CD8-positive, alpha-beta memory T cell (primary cell): Measurements from ENCODE around the gene NLRP10. TPM values are rescaled to one million over a fixed set of nuclear protein-coding genes. Genes with fewer than 3 reads are reported as not detected.

ENCODE experiments used
- CTCF ChIA-PET: fragments of 350-600 bp; sonication (Branson Sonifier 250); formaldehyde crosslinking; loops from one replicate; lab custom pipeline; 2021; ENCODE audit warnings: antibody characterized with exemption; lab: Charles Lee
- POLR2A ChIA-PET: fragments of 350-600 bp; sonication (Branson Sonifier 250); formaldehyde crosslinking; loops from one replicate; lab custom pipeline; 2021; ENCODE audit warnings: antibody characterized with exemption; lab: Charles Lee
- DNase-seq, 5 donors: peaks; one replicate each; pipeline versions ENCODE4 v3.0.0 to v3.0.0-alpha.2; 2020 to 2022; ENCODE audit warnings: mixed read lengths in 1 of 5
- H3K27ac ChIP-seq: one replicate; pipeline ENCODE4 v1.7.0; 2013; ENCODE audit warnings: low read depth, mild to moderate bottlenecking, low read length, moderate library complexity
- H3K27me3 ChIP-seq: 2 replicates; pipeline ENCODE4 v1.7.0; 2013; ENCODE audit warnings: low read length, mild to moderate bottlenecking; ENCODE audit not compliant: insufficient read depth, poor library complexity, severe bottlenecking
- H3K36me3 ChIP-seq: 2 replicates; pipeline ENCODE4 v1.7.0; 2013; ENCODE audit warnings: mild to moderate bottlenecking, low read length, moderate library complexity; ENCODE audit not compliant: insufficient read depth
- H3K4me1 ChIP-seq: 2 replicates; pipeline ENCODE4 v1.7.0; 2013; ENCODE audit warnings: mild to moderate bottlenecking, low read length, moderate library complexity; ENCODE audit not compliant: insufficient read depth
- H3K4me3 ChIP-seq: 2 replicates; pipeline ENCODE4 v1.7.0; 2013; ENCODE audit warnings: mild to moderate bottlenecking, low read length
- H3K9me3 ChIP-seq: 2 replicates; pipeline ENCODE4 v1.7.0; 2013; ENCODE audit warnings: mild to moderate bottlenecking, low read length
- H3K27ac Mint-ChIP-seq, 8 donors: one replicate each; pipeline ENCODE4 v1.8.0; 2020 to 2021; ENCODE audit warnings: mixed read lengths in 8 of 8, mild to moderate bottlenecking in 6 of 8, inconsistent platforms in 3 of 8, moderate library complexity in 3 of 8
- H3K27me3 Mint-ChIP-seq, 2 donors: one replicate each; pipeline ENCODE4 v1.8.0; 2020 to 2021; ENCODE audit warnings: mixed read lengths in 2 of 2, mild to moderate bottlenecking in 1 of 2, moderate library complexity in 1 of 2
- H3K36me3 Mint-ChIP-seq, 3 donors: one replicate each; pipeline ENCODE4 v1.8.0; 2020 to 2021; ENCODE audit warnings: mixed read lengths in 3 of 3, inconsistent platforms in 1 of 3, mild to moderate bottlenecking in 1 of 3
- H3K4me1 Mint-ChIP-seq, 3 donors: one replicate each; pipeline ENCODE4 v1.8.0; 2020 to 2021; ENCODE audit warnings: mixed read lengths in 3 of 3, inconsistent platforms in 1 of 3, mild to moderate bottlenecking in 1 of 3
- H3K4me3 Mint-ChIP-seq, 7 donors: one replicate each; pipeline ENCODE4 v1.8.0; 2020 to 2021; ENCODE audit warnings: mixed read lengths in 7 of 7, mild to moderate bottlenecking in 6 of 7, moderate library complexity in 4 of 7, inconsistent platforms in 2 of 7
- H3K9me3 Mint-ChIP-seq, 5 donors: one replicate each; pipeline ENCODE4 v1.8.0; 2020 to 2022; ENCODE audit warnings: mixed read lengths in 5 of 5, mild to moderate bottlenecking in 3 of 5, moderate library complexity in 2 of 5, inconsistent platforms in 1 of 5
- polyA plus RNA-seq: library from polyadenylated mRNA; unstranded; fragments of 300-500 nt; fragmentation: Illumina TruSeq; gene quantifications from one replicate; pipeline ENCODE4 v1.2.3, GENCODE V29; 2021
- total RNA-seq, 2 experiments: library from RNA; stranded (reverse); gene quantifications; one replicate each; pipeline ENCODE4 v1.2.3, GENCODE V29; 2021

NLRP10 gene
- total and polyA plus RNA-seq, 3 experiments from 2014 or later, result not detected

GRCh38 chr11:7918141-7918540 lies 47.1 kb downstream of the NLRP10 start:
- CTCF ChIA-PET, result no interaction called here
- POLR2A ChIA-PET, result no interaction called here
- no peak for DNase-seq
- no peaks in the 10 kb centered on the region for H3K9me3 Mint-ChIP-seq
- no peak overlapping the region for H3K4me3 Mint-ChIP-seq
- H3K36me3 ChIP-seq, result no peaks in the 10 kb centered on the region
- no peak overlapping the region for H3K4me3 ChIP-seq
- no peak overlapping the region for H3K27ac Mint-ChIP-seq
- no peaks in the 10 kb centered on the region for H3K27me3 ChIP-seq
- no peaks in the 10 kb centered on the region for H3K9me3 ChIP-seq
- H3K27me3 Mint-ChIP-seq, result peaks cover 2 to 3% of the 10 kb centered on the region in 2 donors
- H3K27ac ChIP-seq, result no peak overlapping the region
- H3K4me1 ChIP-seq, result no peaks in the 10 kb centered on the region
- H3K36me3 Mint-ChIP-seq, result no peaks in the 10 kb centered on the region
- no peaks in the 10 kb centered on the region for H3K4me1 Mint-ChIP-seq

Other genes starting within 250 kb of the NLRP10 start
- not detected for gene OR5P2, start 168.5 kb downstream of the NLRP10 start, total RNA-seq
- gene OR5P2, start 168.5 kb downstream of the NLRP10 start, polyA plus RNA-seq, result not detected
- gene OR5P3, start 134.6 kb downstream of the NLRP10 start, total RNA-seq, result not detected
- gene OR5P3, start 134.6 kb downstream of the NLRP10 start, polyA plus RNA-seq, result not detected
- gene OR10A6, start 34.2 kb downstream of the NLRP10 start, total RNA-seq, result not detected
- gene OR10A6, start 34.2 kb downstream of the NLRP10 start, polyA plus RNA-seq, result not detected
- gene OR10A3, start 23.7 kb downstream of the NLRP10 start, total RNA-seq, result not detected
- gene OR10A3, start 23.7 kb downstream of the NLRP10 start, polyA plus RNA-seq, result not detected
- gene EIF3F, start 21.9 kb upstream of the NLRP10 start, total RNA-seq, result 100 to 1,000 TPM; 294 to 306 TPM
- gene EIF3F, start 21.9 kb upstream of the NLRP10 start, polyA plus RNA-seq, result 359 TPM
- under 1 TPM; 0.11 to 0.24 TPM for gene TUB, start 115.8 kb upstream of the NLRP10 start, total RNA-seq
- gene TUB, start 115.8 kb upstream of the NLRP10 start, polyA plus RNA-seq, result not detected
- 10 to 100 TPM in 1 of 2 experiments, 1 to 10 TPM in 1; 9.4 to 11.8 TPM for gene RIC3, start 203.6 kb upstream of the NLRP10 start, total RNA-seq
- 1.5 TPM for gene RIC3, start 203.6 kb upstream of the NLRP10 start, polyA plus RNA-seq